Erythroblast (primary cell): Measurements from ENCODE around the gene MAML2.

ENCODE experiments used
- DNase-seq, 2 experiments: peaks; one replicate each; lab custom pipeline; 2025; lab: John Stamatoyannopoulos, UW
- GATA1 ChIP-seq: IDR thresholded peaks from 2 replicates; pipeline ENCODE4 v1.6.1; 2011; ENCODE audit warnings: low read depth, mild to moderate bottlenecking, control low read depth, low read length, moderate library complexity
- POLR2A ChIP-seq: IDR thresholded peaks from 2 replicates; pipeline ENCODE4 v1.6.1; 2011; ENCODE audit warnings: mild to moderate bottlenecking, low read length

MAML2 gene

GRCh38 chr11:96215110-96215782 is 127.7 kb downstream of the MAML2 start:
- TF ChIP-seq GATA1 (no peak), POLR2A (no peak)
- no peak for DNase-seq

DNA sequence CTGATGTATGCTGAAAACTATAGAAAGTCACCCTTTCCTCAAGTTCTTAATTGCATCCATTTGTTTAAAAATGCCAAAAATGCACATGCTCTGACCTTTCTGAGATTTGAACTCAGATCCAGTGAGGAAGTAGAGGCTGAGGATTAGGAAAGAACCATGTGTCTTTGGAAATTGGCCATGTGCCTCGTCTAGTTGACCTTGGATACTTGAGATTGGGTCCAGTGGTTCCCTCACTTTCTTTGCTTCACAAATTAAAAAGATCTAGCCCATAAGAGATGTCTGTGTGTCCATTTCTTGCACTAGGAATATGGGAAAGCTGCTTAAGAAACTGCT is 128.3 kb downstream of the MAML2 start:
- no peak for DNase-seq
- TF ChIP-seq POLR2A (no peak), GATA1 (no peak)

DNA sequence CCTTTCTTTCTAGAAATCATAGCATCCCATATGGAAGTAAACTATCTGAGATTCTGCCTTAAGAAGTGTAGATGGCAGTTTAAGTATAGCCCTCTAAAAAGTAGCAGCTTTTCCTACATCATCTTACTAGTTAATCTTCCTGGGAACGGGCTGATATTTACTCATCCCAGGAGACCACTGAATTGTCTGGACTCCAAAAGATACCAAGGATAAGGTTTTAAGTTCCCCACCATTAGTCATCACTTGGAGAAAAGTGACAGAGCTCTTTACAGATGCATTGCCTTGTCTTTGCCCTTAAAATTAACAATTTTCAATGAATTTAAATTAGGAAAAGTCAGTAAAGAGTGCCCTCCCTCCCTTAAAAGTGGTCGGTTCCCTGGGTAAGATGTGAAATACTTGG is 129.5 kb downstream of the MAML2 start:
- TF ChIP-seq GATA1 (no peak), POLR2A (no peak)
- peak in 1 of 2 experiments; percentile 11 for DNase-seq

- no peak for DNase-seq
- no peak for TF ChIP-seq POLR2A
- no peak for TF ChIP-seq GATA1
These were observed 131.6 kb downstream of the MAML2 start for GRCh38 chr11:96211436-96211835.

DNA sequence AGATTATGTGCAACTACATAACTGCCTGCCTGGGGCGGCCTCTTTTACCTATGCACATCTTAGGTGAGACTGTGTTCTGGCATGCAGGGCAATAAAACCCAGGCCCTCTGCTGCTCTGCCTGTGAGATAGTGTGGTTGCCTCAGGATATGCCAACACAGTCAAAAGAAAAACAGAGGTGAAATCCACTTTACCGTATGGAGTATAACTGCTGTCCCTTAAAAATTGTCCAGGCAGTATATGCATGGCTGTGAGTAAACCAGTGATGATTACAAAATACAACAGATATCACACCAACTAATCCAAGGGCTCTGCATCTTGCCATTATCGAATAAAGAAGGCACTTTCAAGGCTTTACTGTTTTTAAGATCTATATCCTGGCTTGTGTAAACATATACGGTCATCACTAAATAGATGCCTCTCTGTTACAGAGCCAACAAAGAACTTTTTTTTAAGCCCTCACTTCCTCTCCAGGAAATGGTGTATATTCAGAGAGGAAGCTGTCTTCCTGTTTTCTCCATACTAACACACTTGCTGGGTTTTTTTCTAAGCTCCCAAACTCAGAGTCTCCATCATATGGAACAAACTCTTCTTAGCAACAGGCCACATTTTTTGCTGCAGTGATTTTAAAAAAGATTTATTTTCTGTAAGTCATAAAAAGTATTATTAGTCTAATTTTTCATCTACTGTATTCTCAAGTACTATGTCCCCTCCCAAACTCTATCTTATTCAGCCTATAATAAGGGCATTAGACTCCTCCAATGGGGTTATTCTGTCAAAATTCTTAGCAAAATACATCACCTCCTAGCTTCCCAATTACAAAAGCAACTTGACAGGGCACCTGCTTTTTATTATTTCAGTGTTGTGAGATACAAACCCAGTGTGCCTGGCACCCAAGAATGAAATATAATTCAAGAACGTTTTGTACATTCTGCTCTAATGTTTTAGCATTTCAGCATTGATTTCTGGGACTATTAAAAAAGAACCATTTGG is 135.2 kb downstream of the MAML2 start:
- DNase-seq, result no peak
- no peak for TF ChIP-seq GATA1
- no peak for TF ChIP-seq POLR2A

DNA sequence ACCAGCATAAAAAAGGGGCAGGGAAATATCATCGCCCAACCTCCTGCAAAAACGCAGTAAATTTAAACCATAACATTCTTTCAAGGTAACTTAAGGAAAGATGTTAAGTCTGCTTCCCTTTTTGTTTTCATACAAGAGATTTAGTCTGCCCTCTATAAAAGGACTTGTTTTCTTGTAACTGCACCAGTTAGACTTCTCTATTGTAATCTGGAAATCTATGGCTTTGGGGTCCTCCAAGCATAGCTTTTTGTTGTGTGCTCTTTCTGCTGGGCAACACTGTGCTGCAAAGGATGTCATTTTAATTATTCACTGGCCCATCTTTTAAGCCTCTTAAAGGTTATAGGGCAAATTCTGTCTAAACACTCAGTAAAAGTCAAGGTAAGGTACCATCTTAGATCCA is 136.0 kb downstream of the MAML2 start:
- no peak for DNase-seq

DNA sequence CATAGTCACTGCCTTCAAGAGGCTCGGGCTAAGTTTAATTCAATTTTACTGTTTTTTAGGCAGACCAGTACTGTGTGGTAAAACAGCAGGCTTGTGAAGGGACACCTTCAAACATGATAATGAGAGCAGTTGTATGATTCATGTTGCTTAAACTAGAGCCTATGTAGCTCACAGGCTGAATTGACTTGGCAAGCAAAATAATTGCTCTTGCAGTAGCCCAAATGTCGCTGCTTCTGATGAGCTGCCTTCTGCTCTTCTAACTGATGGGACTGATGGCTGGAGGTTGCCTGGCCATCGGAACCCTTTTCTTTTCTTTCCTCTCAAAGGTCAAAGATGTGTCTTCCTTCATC is 137.6 kb downstream of the MAML2 start:
- no peak for TF ChIP-seq POLR2A
- no peak for TF ChIP-seq GATA1

More for the DNA sequence above, 136.0 kb downstream of the MAML2 start:
- TF ChIP-seq POLR2A (no peak), GATA1 (no peak)

DNA sequence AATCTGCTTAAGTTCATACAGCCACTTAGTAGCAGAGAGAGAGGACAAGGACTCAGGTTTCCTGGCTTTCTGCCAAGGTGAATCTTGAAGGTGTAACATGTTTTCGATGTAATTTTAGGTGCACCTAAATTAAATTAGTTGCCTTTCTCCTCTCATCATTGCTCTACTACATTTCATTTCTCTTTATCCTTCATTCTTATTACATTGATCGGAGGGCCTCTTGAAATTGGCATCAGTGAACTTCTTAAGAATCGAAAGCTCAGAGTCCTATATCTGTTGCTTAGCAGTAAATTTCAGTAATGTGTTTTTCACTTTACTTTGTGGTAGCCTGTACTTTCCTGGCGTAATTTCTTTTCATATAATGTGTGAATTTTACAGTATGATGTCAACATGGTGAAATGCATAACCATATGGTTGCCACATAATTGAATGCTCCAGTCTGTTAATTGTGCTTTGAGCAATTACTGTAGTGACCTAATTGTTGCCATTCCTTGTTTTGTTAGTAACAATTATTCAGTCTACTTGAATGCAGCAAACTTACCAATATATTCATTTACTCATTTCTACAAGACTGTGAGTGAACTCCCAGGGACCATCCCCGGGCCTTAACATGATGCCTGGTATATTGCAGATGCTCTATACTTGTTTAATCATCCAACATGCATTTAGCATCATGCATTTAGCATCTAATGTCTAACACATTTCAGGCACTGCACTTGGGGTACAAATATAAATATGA is 138.1 kb downstream of the MAML2 start:
- TF ChIP-seq POLR2A (no peak), GATA1 (no peak)
- DNase-seq, result peak in 1 of 2 experiments; percentile 3

More for the DNA sequence above, 137.6 kb downstream of the MAML2 start:
- no peak for DNase-seq

DNA sequence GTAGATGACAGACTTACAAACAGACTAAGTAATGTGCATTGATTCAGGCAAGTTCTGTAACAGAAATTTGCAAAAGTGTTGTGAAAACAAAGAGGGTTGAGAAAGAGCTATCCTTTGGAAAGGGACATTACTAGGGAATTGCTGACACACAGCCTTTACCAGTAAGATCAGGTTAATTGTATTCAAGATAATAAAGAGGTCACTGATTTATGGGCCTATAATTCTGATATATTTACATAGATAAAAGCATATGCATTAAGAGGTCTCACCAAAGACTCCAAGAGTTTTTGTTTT is 138.7 kb downstream of the MAML2 start:
- DNase-seq, result no peak
- TF ChIP-seq GATA1, result no peak

- DNase-seq, result no peak
- TF ChIP-seq POLR2A (no peak), GATA1 (no peak)
These were observed 139.2 kb downstream of the MAML2 start for GRCh38 chr11:96203567-96204365.

- no peak for DNase-seq
- TF ChIP-seq GATA1 (no peak), POLR2A (no peak)
These were observed 142.8 kb downstream of the MAML2 start for GRCh38 chr11:96200243-96200642.

- no peak for DNase-seq
- no peak for TF ChIP-seq GATA1
- no peak for TF ChIP-seq POLR2A
These were observed 143.4 kb downstream of the MAML2 start for GRCh38 chr11:96199563-96200025.
